ENCODE results near the gene EN2. TPM values are rescaled to one million over a fixed set of nuclear protein-coding genes. Genes with fewer than 3 reads are reported as not detected.

Gene EN2
- total and polyA plus RNA-seq, 2 of the 4 experiments (the other 2 are of a cell fraction), result not detected

- Histone ChIP-seq H3K18ac (ENCODE audit: low read depth, low read length) (no peak overlapping the region), H2AK5ac (ENCODE audit: low read depth, low read length) (no peak overlapping the region), H3K4me2 (ENCODE audit: low read depth, low read length) (no peak overlapping the region), H2BK20ac (ENCODE audit: low read depth, low read length) (no peak overlapping the region), H4K20me1 (ENCODE audit: insufficient read depth, low read length) (no peaks in the 10 kb centered on the region), H4K8ac (ENCODE audit: low read depth in 2 of 2, low read length in 2 of 2) (no peak overlapping the region), H2AK9ac (replicated peaks; ENCODE audit: low read depth, low read length, poor library complexity) (no peak overlapping the region), H3K56ac (ENCODE audit: extremely low read depth, insufficient read depth, low read length) (no peak overlapping the region), H3K36me3 (ENCODE audit: control insufficient read depth, insufficient read depth, low read length) (no peaks in the 10 kb centered on the region), H3K4ac (ENCODE audit: low read depth, low read length) (no peak overlapping the region), H3K4me1 (ENCODE audit: control insufficient read depth, insufficient read depth, low read length) (no peaks in the 10 kb centered on the region), H2BK15ac (ENCODE audit: low read depth, low read length) (no peak overlapping the region), H2BK120ac (ENCODE audit: low read depth, low read length) (no peak overlapping the region), H4K91ac (ENCODE audit: insufficient read depth, low read depth, low read length) (no peak overlapping the region), H2BK5ac (ENCODE audit: low read depth, low read length, poor library complexity, severe bottlenecking) (no peak overlapping the region), H4K5ac (ENCODE audit: low read depth, low read length) (no peak overlapping the region), H3K27ac (ENCODE audit: insufficient read depth, low read length) (no peak overlapping the region), H2AFZ (replicated peaks; ENCODE audit: low read length, poor library complexity) (no peak overlapping the region), H3K27me3 (ENCODE audit: control insufficient read depth, insufficient read depth, low read length) (peaks cover 3% of the 10 kb centered on the region), H3K23ac (ENCODE audit: low read depth, low read length) (no peak overlapping the region), H3K4me3 (ENCODE audit: insufficient read depth, low read depth, low read length) (no peak overlapping the region), H3K9me3 (ENCODE audit: control insufficient read depth, insufficient read depth, low read length) (0 out of 2 replicates have a peak, but pooled peaks cover 5% of the 10 kb centered on the region), H3K79me1 (ENCODE audit: low read depth in 1 of 2, low read length in 2 of 2) (no peaks in the 10 kb centered on the region), H3K9ac (ENCODE audit: low read depth, low read length) (no peak overlapping the region), H3K14ac (replicated peaks; ENCODE audit: low read depth, low read length) (no peak overlapping the region), H3K9me1 (ENCODE audit: insufficient read depth, low read length) (no peaks in the 10 kb centered on the region)
- dilution Hi-C loops (cut with HindIII; ENCODE audit: low sequenced_read_pairs, unreplicated experiment) (no loop called here), intact Hi-C loops (cut with micrococcal nuclease) (no loop called here), in situ Hi-C loops (cut with MboI; ENCODE audit: low sequenced_read_pairs) (no loop called here)
- 81% methylated on average over 6 of the region's 23 CpGs; no CpG with 5 or more reads in 1 of the 2 experiments for WGBS, 2 experiments (ENCODE audit: extremely low coverage in 2 of 2, insufficient read length in 1 of 2)
- CTCF ChIA-PET, result no interaction called here
- POLR2A ChIA-PET (ENCODE audit: unreplicated experiment), result no interaction called here
- DNase-seq, result no peak
- TF ChIP-seq CEBPB (IDR thresholded peaks at IDR 0.05; ENCODE audit: low read depth, low read length) (no peak), NFE2L2 (IDR thresholded peaks at IDR 0.05; ENCODE audit: low read depth, low read length) (no peak), ELK1 (IDR thresholded peaks at IDR 0.05; ENCODE audit: borderline replicate concordance, low read depth, low read length) (no peak), MAZ (IDR thresholded peaks at IDR 0.05; ENCODE audit: borderline replicate concordance, low read depth, low read length) (no peak)
- ATAC-seq (ENCODE audit: low read depth), result no peak
- BruUV-seq (replicated peaks), result no TSS peak
Observed at GRCh38 chr7:155484483-155485399, 26.8 kb downstream of the EN2 start.
